C4-2B (cell line): ENCODE data around the gene NES.
A peak's percentile ranks its signal among the peaks of the same experiment; 100 is the strongest.
"Not testable (repeated sequence)": the region's sequence is repeated elsewhere in the genome, so short reads cannot be mapped to it uniquely, and the experiment has no call there.

Experiments
- H3K27ac ChIP-seq: fragments of 450-650 bp; 2 replicates; pipeline ENCODE4 v1.5.1; 2017
- CTCF ChIP-seq: fragments of 450-650 bp; conservative IDR thresholded peaks from 2 replicates; pipeline ENCODE4 v1.5.1; 2017; ENCODE audit warnings: mild to moderate bottlenecking
- ZFX ChIP-seq: fragments of 450-650 bp; IDR thresholded peaks from 2 replicates; pipeline ENCODE4 v1.6.1; 2017

NES gene

GRCh38 chr1:156631152-156631551 lies 46.1 kb downstream of the NES start:
- H3K27ac ChIP-seq: not testable (repeated sequence)
- TF ChIP-seq CTCF: peak; percentile 31

- TF ChIP-seq ZFX: no peak
- TF ChIP-seq CTCF: no peak
- H3K27ac ChIP-seq: no peak overlapping the region
Observed at GRCh38 chr1:156629823-156630449, 47.3 kb downstream of the NES start.

- no peak for TF ChIP-seq ZFX
- peak; percentile 89 for TF ChIP-seq CTCF
- no peak overlapping the region for H3K27ac ChIP-seq
Observed at GRCh38 chr1:156627313-156627880, 49.8 kb downstream of the NES start.

GRCh38 chr1:156626079-156626438 lies 51.1 kb downstream of the NES start:
- H3K27ac ChIP-seq: no peak overlapping the region
- TF ChIP-seq ZFX (no peak), CTCF (peak; percentile 78)

- H3K27ac ChIP-seq: no peak overlapping the region
- TF ChIP-seq ZFX: no peak
- TF ChIP-seq CTCF: peak; percentile 95
Observed at GRCh38 chr1:156625436-156626078, 51.6 kb downstream of the NES start.

GRCh38 chr1:156624814-156625435 lies 52.3 kb downstream of the NES start:
- TF ChIP-seq CTCF (no peak), ZFX (no peak)
- no peak overlapping the region for H3K27ac ChIP-seq
